DOHH2 (cell line): ENCODE measurements around the gene ARF6.

ENCODE experiments used
- H3F3A ChIP-seq: fragments of 200-600 bp; sonication (generic), shearing (Covaris generic); 2 replicates; pipeline ENCODE4 v1.6.0; 2016; ENCODE audit warnings: antibody characterized with exemption, mild to moderate bottlenecking; ENCODE audit not compliant: control insufficient read depth, insufficient read depth
- H3K27ac ChIP-seq: fragments of 200-600 bp; sonication (generic); 2 replicates; pipeline ENCODE4 v1.5.1; 2014; ENCODE audit warnings: low read depth, mild to moderate bottlenecking, low read length, moderate library complexity
- H3K27me3 ChIP-seq: fragments of 200-600 bp; sonication (generic); 2 replicates; pipeline ENCODE4 v1.6.1; 2014; ENCODE audit warnings: mild to moderate bottlenecking, low read length, mixed read lengths; ENCODE audit not compliant: control insufficient read depth
- H3K36me3 ChIP-seq: fragments of 200-600 bp; sonication (generic); 2 replicates; pipeline ENCODE4 v1.6.1; 2014; ENCODE audit warnings: mild to moderate bottlenecking, low read length, moderate library complexity, mixed read lengths; ENCODE audit not compliant: control insufficient read depth
- H3K4me1 ChIP-seq: fragments of 200-600 bp; sonication (generic); 2 replicates; pipeline ENCODE4 v1.6.1; 2014; ENCODE audit warnings: mild to moderate bottlenecking, low read length, mixed read lengths; ENCODE audit not compliant: control insufficient read depth
- H3K4me2 ChIP-seq: fragments of 200-600 bp; sonication (generic); 2 replicates; pipeline ENCODE4 v1.6.0; 2014; ENCODE audit warnings: mild to moderate bottlenecking, low read length, moderate library complexity
- H3K4me3 ChIP-seq: fragments of 200-600 bp; sonication (generic); 2 replicates; pipeline ENCODE4 v1.5.1; 2014; ENCODE audit warnings: mild to moderate bottlenecking, low read length, mixed read lengths
- H3K79me2 ChIP-seq: fragments of 200-600 bp; sonication (generic); 2 replicates; pipeline ENCODE4 v1.6.1; 2014; ENCODE audit warnings: mild to moderate bottlenecking, low read length, mixed read lengths; ENCODE audit not compliant: control insufficient read depth
- H3K9me2 ChIP-seq: fragments of 200-600 bp; sonication (generic); replicated peaks from 2 replicates; pipeline ENCODE4 v1.6.1; 2014; ENCODE audit warnings: mild to moderate bottlenecking, low read length, mixed read lengths; ENCODE audit not compliant: control insufficient read depth
- H3K9me3 ChIP-seq: fragments of 200-600 bp; sonication (generic); 2 replicates; pipeline ENCODE4 v1.6.1; 2014; ENCODE audit warnings: antibody characterized with exemption, low read length, mixed read lengths; ENCODE audit not compliant: control insufficient read depth, insufficient read depth
- H4K20me1 ChIP-seq: fragments of 200-600 bp; sonication (generic); 2 replicates; pipeline ENCODE4 v1.6.0; 2014; ENCODE audit warnings: low read depth, mild to moderate bottlenecking, antibody characterized with exemption, low read length, moderate library complexity; ENCODE audit not compliant: control insufficient read depth, insufficient read depth
- EZH2phosphoT487 ChIP-seq: fragments of 200-600 bp; sonication (generic); IDR thresholded peaks from 2 replicates; pipeline ENCODE4 v1.6.1; 2017; ENCODE audit warnings: borderline replicate concordance, mild to moderate bottlenecking, antibody characterized with exemption, low read length, moderate library complexity, mixed read lengths
- TF ChIP-seq, protein P1 (sequence below): fragments of 200-600 bp; sonication (generic); IDR thresholded peaks from one replicate; pipeline ENCODE4 v1.5.1; 2014; ENCODE audit warnings: antibody characterized with exemption, mild to moderate bottlenecking, low read depth, low read length; ENCODE audit not compliant: poor library complexity, severe bottlenecking

The ARF6 gene

DNA sequence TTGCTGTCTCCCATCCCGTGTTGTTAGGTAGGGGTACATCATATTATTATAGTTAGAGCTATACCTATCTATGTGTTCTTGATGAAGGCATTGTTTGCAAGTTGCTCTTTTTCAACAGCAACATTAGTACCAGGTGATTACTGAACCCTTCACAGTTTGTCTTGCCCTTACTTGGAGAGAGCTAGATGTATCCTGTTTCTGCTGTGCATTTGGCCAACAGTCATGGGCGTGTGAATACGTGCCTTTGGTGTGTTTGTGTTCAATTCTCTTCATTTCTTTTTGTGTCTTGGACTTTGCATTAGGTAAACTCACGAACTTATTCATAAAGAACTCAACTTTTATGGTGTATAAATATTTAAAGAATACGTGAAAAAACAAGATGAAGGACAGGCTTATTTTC lies 14.3 kb downstream of the ARF6 start:
- H3K4me2 ChIP-seq, result no peak overlapping the region
- H4K20me1 ChIP-seq, result no peaks in the 10 kb centered on the region
- no peaks in the 10 kb centered on the region for H3K36me3 ChIP-seq
- H3K79me2 ChIP-seq, result no peaks in the 10 kb centered on the region
- no peak overlapping the region for H3K27ac ChIP-seq
- no peaks in the 10 kb centered on the region for H3K27me3 ChIP-seq
- H3K4me3 ChIP-seq, result no peak overlapping the region
- H3K9me2 ChIP-seq, result no peaks in the 10 kb centered on the region
- TF ChIP-seq EZH2phosphoT487, result no peak
- TF ChIP-seq, protein P1, sequence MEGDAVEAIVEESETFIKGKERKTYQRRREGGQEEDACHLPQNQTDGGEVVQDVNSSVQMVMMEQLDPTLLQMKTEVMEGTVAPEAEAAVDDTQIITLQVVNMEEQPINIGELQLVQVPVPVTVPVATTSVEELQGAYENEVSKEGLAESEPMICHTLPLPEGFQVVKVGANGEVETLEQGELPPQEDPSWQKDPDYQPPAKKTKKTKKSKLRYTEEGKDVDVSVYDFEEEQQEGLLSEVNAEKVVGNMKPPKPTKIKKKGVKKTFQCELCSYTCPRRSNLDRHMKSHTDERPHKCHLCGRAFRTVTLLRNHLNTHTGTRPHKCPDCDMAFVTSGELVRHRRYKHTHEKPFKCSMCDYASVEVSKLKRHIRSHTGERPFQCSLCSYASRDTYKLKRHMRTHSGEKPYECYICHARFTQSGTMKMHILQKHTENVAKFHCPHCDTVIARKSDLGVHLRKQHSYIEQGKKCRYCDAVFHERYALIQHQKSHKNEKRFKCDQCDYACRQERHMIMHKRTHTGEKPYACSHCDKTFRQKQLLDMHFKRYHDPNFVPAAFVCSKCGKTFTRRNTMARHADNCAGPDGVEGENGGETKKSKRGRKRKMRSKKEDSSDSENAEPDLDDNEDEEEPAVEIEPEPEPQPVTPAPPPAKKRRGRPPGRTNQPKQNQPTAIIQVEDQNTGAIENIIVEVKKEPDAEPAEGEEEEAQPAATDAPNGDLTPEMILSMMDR, result no peak
- peaks cover 6% of the 10 kb centered on the region for H3K4me1 ChIP-seq
- peaks cover 4% of the 10 kb centered on the region; the same call in 1 of the 2 replicates for H3F3A ChIP-seq
- no peaks in the 10 kb centered on the region for H3K9me3 ChIP-seq

DNA sequence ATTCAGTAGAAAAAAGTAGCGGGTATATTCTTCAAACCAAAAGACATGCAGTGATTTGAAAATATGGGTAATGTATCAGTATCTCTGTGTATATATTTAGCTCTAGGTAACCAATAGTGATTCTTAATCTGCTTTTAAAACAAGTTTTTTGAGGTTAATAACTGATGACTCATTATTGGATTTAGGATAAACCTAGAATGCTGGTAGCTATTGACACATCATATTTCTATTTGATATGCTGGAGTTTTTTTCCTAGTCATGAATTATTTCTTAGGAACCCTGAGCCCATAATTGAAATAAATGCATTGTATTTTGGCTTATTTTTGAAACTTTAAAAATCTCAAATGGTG lies 15.5 kb downstream of the ARF6 start:
- no peaks in the 10 kb centered on the region for H4K20me1 ChIP-seq
- no peaks in the 10 kb centered on the region for H3K27me3 ChIP-seq
- no peak overlapping the region for H3K4me2 ChIP-seq
- H3K79me2 ChIP-seq, result no peaks in the 10 kb centered on the region
- no peaks in the 10 kb centered on the region for H3K36me3 ChIP-seq
- H3K4me1 ChIP-seq, result peaks cover 6% of the 10 kb centered on the region
- H3K9me2 ChIP-seq, result no peaks in the 10 kb centered on the region
- H3K27ac ChIP-seq, result no peak overlapping the region
- TF ChIP-seq, protein P1, result no peak
- no peak for TF ChIP-seq EZH2phosphoT487
- H3F3A ChIP-seq, result peaks cover 3% of the 10 kb centered on the region; the same call in 1 of the 2 replicates
- no peak overlapping the region for H3K4me3 ChIP-seq
- H3K9me3 ChIP-seq, result no peaks in the 10 kb centered on the region

DNA sequence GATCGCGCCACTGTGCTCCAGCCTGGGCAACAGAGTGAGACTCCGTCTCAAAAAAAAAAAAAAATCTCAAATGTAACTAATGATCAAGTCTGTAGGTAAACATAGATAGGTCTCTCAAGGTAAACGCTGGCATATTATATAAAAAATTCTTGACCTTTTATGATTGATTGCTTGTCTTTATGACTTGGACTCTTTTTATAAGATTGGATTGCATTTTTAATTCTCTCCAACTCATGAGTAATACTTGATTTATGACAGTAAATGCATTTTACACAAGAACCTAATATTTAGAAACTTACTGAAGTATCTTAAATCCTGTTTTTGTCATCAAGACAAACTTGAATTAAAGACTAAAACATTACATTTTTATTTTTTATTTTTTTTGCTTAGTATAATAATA lies 16.1 kb downstream of the ARF6 start:
- no peaks in the 10 kb centered on the region for H3K27me3 ChIP-seq
- H3K27ac ChIP-seq, result no peak overlapping the region
- H4K20me1 ChIP-seq, result no peaks in the 10 kb centered on the region
- H3K36me3 ChIP-seq, result no peaks in the 10 kb centered on the region
- H3K4me3 ChIP-seq, result no peak overlapping the region
- H3K4me1 ChIP-seq, result peaks cover 6% of the 10 kb centered on the region
- H3K4me2 ChIP-seq, result no peak overlapping the region
- H3K9me2 ChIP-seq, result no peaks in the 10 kb centered on the region
- no peaks in the 10 kb centered on the region for H3K9me3 ChIP-seq
- peaks cover 2% of the 10 kb centered on the region; the same call in 1 of the 2 replicates for H3F3A ChIP-seq
- H3K79me2 ChIP-seq, result no peaks in the 10 kb centered on the region
- no peak for TF ChIP-seq EZH2phosphoT487
- TF ChIP-seq, protein P1, result no peak

DNA sequence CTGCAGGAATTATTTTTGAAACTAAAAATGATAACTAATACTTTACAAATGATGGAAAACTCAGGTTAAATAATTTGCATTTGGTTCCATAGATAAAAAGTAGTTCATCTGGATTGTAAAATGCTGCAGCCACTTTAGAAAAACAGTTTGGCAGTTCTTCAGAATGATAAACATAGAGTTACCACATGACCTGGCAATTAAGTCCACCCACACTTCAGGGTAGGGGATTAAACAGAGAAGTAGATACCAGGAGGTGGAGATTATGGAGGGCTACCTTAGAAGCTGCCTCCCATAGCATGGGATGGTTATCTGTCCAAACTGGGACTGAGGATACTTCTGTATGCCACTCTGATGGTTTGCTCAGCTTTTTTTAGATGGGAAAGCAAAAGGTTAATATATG lies 22.2 kb downstream of the ARF6 start:
- no peaks in the 10 kb centered on the region for H3K36me3 ChIP-seq
- H4K20me1 ChIP-seq, result no peaks in the 10 kb centered on the region
- no peaks in the 10 kb centered on the region for H3K79me2 ChIP-seq
- H3K9me2 ChIP-seq, result no peaks in the 10 kb centered on the region
- H3K4me2 ChIP-seq, result no peak overlapping the region
- H3K9me3 ChIP-seq, result no peaks in the 10 kb centered on the region
- H3K27ac ChIP-seq, result no peak overlapping the region
- no peak overlapping the region for H3K4me3 ChIP-seq
- no peaks in the 10 kb centered on the region for H3K27me3 ChIP-seq
- H3K4me1 ChIP-seq, result no peaks in the 10 kb centered on the region
- 0 out of 2 replicates have a peak, but pooled peaks cover 4% of the 10 kb centered on the region for H3F3A ChIP-seq
- no peak for TF ChIP-seq EZH2phosphoT487
- TF ChIP-seq, protein P1, result no peak
